Prostate gland (tissue), 2 donors: ENCODE data around the gene CORO6.

Experiments
- POLR2A ChIP-seq: fragments of 450-650 bp; IDR thresholded peaks from one replicate; pipeline ENCODE4 v1.6.1; 2016; ENCODE audit warnings: antibody characterized with exemption, mild to moderate bottlenecking
- TF ChIP-seq, protein P1 (sequence below), 4 experiments: fragments of 200-600 bp in 2 of 4; fragments of 450-650 bp in 2 of 4; sonication (generic) in 2 of 4; IDR thresholded peaks; 1 replicate in 3 of 4; 2 replicates in 1 of 4; pipeline ENCODE4 v1.5.1; 2016 to 2019; ENCODE audit warnings: antibody characterized with exemption in 4 of 4, mild to moderate bottlenecking in 2 of 4, moderate library complexity in 2 of 4

DNA sequence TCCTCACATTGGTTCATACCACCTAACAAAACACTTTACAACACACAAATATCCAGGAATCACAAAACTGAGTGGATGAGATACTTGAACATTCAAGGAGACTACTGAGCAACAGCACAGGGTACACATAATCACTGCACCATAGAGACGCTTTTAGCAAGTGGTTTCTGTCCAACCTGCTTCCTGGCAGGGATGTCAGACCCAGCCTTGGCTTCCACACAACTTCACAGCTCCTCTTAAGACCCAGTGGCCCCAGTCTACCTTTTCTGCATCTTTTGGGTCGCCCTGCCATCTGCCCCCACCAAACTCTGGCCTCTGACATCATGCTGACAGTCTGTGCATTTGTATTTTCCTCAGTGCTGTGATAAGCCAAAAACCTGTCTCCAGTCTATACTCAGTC is 5.9 kb upstream of the CORO6 start:
- TF ChIP-seq, protein P1, sequence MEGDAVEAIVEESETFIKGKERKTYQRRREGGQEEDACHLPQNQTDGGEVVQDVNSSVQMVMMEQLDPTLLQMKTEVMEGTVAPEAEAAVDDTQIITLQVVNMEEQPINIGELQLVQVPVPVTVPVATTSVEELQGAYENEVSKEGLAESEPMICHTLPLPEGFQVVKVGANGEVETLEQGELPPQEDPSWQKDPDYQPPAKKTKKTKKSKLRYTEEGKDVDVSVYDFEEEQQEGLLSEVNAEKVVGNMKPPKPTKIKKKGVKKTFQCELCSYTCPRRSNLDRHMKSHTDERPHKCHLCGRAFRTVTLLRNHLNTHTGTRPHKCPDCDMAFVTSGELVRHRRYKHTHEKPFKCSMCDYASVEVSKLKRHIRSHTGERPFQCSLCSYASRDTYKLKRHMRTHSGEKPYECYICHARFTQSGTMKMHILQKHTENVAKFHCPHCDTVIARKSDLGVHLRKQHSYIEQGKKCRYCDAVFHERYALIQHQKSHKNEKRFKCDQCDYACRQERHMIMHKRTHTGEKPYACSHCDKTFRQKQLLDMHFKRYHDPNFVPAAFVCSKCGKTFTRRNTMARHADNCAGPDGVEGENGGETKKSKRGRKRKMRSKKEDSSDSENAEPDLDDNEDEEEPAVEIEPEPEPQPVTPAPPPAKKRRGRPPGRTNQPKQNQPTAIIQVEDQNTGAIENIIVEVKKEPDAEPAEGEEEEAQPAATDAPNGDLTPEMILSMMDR (IDR thresholded peaks at IDR 0.05) = no peak
- TF ChIP-seq POLR2A = no peak
